ENCODE data around the gene SPATA31A3.
"Not testable (repeated sequence)": the region's sequence is repeated elsewhere in the genome, so short reads cannot be mapped to it uniquely, and the experiment has no call there.

The SPATA31A3 gene

DNA sequence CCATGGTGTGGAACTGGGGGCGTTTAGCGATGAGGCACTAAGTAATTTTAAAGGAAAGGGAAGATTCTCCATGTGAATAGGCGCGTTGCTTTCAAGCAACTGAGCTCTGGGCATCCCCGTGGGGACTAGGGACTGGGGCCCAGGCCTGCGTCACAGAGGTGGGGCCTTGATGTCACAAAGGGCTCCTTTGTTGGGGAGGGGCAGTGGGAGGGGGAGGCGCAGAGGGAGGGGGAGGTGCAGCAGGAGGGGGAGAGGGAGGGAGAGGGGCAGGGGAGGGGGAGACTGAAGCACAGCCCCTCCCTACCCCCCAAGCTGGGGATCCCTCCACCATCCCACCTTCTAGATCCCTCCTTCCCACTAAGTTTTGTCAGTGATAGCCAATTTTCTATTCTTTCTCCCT lies at the start of gene SPATA31A3:
Gene SPATA31A3, minus strand, starts transcription at position 101 of the 400 bp plus-strand sequence. Its CDS starts 29 bp downstream, at position 72.
- DNase-seq, result not testable (repeated sequence)

GRCh38 chr9:66952576-66952975 lies 39.8 kb downstream of the SPATA31A3 start:
- DNase-seq, result not testable (repeated sequence)

- DNase-seq, result not testable (repeated sequence)
Measured at GRCh38 chr9:66942400-66943155, 49.8 kb downstream of the SPATA31A3 start.

DNA sequence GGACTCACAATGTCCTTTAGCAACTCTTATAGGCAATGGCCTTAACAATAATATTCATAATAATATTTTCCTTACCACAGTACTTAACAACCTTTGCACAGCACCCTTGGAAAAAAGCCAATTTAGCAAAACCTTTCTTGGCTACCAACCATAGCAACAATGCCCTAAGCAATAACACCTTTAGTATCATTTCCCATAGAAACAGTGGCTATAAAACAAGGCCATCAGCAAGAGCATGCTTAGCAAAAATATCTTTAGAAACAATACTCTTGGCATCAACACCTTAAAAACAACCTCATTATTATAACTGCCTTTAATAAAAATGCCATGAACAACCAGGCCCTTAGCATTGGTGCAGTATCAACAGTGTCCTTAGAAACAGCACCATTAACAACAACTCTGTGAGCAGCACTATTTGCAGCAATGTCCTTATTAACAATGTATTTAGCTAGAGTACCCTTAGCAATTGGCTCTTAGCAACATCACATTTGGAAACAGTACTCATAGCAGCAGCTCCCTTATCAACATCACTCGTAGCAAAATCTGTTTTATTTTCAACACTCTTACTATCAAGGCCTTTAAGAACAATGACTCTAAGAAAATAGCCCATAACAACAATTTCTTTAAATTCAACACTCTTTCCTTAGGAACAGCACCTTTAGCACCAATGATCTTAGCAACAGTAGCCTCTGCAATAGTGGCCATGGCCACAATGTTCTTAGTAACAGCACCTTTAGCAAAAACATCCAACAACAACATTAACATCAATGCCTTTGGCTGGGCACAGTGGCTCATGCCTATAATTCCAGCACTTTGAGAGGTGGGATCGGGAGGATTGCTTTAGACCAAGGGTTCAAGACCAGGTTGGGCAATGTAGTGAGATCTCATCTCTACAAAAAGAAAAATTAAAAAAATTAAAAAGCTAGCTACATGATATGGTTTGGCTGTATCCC lies 52.2 kb downstream of the SPATA31A3 start:
- not testable (repeated sequence) for DNase-seq

- DNase-seq, result not testable (repeated sequence)
Measured at GRCh38 chr9:66938322-66938721, 54.0 kb downstream of the SPATA31A3 start.

- not testable (repeated sequence) for DNase-seq
Measured at GRCh38 chr9:66937662-66938061, 54.7 kb downstream of the SPATA31A3 start.
